Uterus (tissue), 2 donors: Measurements from ENCODE around the gene THBD.

Source experiments
- CTCF ChIP-seq, 4 experiments: fragments of 200-600 bp in 2 of 4; fragments of 450-650 bp in 2 of 4; sonication (generic) in 2 of 4; IDR thresholded peaks; one replicate each; pipeline ENCODE4 v1.5.1; 2016 to 2019; ENCODE audit warnings: antibody characterized with exemption in 4 of 4, mild to moderate bottlenecking in 2 of 4, moderate library complexity in 1 of 4
- POLR2A ChIP-seq, 2 donors: fragments of 450-650 bp; IDR thresholded peaks; one replicate each; pipeline ENCODE4 v1.6.1; 2016; ENCODE audit warnings: antibody characterized with exemption in 2 of 2, mild to moderate bottlenecking in 1 of 2, moderate library complexity in 1 of 2

- TF ChIP-seq CTCF (IDR thresholded peaks at IDR 0.05) (no peak), POLR2A (IDR thresholded peaks at IDR 0.05) (no peak)
Observed at GRCh38 chr20:23010096-23010495, 39.4 kb downstream of the THBD start.
